ENCODE measurements around the gene VGF. TPM values are rescaled to one million over a fixed set of nuclear protein-coding genes. Genes with fewer than 3 reads are reported as not detected.

VGF gene
- total RNA-seq, 2 donors from 2014 or later, result not detected

DNA sequence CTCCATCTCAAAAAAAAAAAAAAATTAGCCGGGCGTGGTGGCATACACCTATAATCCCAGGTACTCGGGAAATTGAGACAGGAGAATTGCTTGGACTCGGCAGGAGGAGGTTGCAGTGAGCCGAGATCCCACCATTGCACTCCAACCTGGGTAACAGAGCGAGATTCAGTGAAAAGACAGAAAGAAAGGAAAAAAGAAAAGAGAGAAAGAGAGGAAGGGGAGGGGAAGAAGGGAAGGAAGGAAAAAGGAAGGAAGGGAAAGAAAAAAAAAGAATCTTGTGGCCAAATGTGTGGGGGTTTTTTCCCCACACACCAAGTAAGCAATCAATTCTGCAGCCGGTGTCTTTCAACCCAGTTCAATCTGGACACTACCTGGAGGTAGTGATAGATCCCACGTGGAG lies 23.7 kb upstream of the VGF start:
- DNase-seq (ENCODE audit: low spot score), result no peak
- intact Hi-C loops (cut with DNase I), result no loop called here

DNA sequence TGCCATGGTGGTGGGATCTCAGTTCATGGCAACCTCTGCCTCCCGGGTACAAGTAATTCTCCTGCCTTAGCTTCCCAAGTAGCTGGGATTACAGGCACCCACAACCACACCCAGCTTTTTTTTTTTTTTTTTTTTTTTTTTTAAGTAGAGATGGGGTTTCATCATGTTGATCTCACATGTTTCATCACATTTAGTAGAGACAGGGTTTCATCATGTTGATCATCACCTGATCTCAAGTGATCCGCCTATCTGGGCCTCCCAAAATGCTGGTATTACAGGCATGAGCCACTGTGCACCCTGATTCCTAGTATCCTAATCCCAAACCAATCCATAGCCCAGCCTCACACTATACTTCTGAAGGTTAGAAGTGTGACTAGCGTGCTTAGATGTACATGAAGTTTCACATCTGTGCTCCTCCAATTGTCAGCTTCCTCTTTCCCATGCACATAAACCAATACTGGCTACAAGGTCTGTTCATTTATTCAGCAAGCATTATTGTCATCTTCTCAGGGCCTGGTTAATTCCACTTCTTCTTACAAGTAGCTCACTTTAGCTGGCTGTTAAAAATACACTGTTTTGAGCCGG lies 21.6 kb upstream of the VGF start:
- DNase-seq (ENCODE audit: low spot score), result no peak
- intact Hi-C loops (cut with DNase I), result no loop called here

DNA sequence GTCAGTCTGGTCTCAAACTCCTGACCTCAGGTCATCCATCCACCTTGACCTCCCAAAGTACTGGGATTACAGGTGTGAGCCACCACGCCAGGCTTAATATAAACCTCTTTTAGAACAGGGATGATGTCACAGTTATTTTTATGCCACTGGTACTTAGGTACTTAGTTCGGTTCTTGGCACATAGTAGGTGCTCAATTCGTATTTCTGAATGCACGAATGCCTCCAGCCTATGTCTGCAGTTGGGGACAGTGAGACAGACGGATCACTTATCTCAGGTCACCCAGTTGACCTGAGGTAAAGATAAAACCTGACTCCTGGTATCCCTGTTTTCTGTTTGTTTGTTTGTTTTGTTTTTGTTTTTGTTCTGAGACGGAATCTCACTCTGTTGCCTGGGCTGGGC lies 20.8 kb upstream of the VGF start:
- intact Hi-C loops (cut with DNase I), result no loop called here
- DNase-seq (ENCODE audit: low spot score), result no peak

DNA sequence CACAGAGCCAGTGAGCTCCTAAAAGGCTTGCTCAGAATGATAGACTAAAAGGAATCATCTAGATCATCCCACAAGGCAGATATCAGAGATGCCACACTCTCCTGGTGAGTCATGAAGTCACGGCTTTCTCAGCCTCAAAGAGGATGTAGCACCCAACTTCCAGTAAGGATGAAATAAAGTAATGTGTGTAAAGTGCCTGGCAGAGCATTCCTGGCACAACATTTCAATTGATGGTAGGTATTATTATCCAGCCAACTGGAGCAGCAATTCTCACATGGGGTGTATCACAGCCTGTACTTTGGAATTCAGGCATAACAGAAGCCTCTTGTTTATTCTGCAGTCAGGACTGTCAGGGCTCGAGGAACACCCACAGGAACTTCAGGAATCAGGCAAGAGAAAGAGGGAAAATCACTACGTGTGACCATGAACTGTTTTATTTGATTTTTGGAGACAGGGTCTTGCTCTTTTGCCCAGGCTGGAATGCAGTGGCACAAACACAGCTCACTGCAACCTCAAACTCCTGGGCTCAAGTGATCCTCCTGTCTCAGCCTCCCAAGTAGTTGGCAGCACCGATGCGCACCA lies 20.0 kb upstream of the VGF start:
- DNase-seq (ENCODE audit: low spot score), result no peak
- intact Hi-C loops (cut with DNase I), result no loop called here

DNA sequence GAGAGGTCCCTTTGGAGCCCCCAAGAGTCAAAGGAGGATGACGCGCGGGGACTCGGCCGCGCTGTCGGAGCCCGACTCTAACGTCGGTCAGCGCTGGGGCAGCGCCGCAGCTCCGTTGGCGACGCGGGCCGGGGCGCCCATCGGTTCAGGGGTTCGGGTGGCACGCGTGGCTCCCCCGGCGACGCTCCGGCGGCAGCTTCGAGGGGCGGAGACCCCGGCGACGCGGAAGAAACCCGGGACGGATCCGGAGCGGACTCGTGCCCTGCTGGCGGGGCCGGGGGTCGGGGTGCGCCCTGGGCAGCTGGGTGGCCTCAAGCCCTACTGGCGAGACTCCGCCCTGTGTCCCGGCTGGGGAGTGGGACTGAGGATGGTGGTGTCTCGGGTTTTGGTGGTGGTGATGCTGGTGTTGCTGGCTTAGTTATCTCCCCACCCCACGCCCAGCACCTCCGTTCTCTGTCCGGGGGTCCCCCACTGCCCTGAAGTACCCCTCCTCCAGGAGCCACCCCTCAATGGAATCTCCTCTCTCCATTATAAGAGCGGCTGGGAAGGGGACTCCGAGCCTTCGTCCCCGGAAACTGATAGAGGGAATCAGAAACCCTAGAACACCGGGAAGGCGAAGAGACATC lies 14.9 kb upstream of the VGF start, which contains the start of gene NAT16:
TSS of gene NAT16 (minus strand) at position 164 of the 626 bp plus-strand sequence. CDS start 5,486 bp downstream, outside the sequence.
- no peak for DNase-seq (ENCODE audit: low spot score)
- intact Hi-C loops (cut with DNase I), result no loop called here

DNA sequence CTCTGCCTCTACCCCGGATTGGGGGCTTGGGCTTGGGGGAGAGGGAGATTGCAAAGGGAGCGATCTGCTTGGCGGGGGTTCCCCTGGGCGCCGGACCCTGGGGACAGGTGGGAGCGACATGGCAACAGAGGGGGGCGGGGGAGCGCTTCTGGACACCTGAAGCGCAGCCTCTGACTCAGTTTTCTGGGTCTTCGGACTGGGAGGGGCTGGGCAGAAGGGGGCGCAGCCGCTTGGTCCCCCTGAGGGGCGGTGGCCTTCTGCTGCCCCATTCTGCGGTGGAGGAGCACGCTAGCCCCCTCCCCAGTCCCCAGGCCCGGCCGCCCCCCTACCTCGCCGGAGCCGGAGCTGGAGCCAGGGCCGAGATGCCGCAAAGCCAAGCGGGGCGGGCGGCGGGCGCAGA lies 14.3 kb upstream of the VGF start:
- DNase-seq (ENCODE audit: low spot score), result no peak
- intact Hi-C loops (cut with DNase I), result no loop called here

DNA sequence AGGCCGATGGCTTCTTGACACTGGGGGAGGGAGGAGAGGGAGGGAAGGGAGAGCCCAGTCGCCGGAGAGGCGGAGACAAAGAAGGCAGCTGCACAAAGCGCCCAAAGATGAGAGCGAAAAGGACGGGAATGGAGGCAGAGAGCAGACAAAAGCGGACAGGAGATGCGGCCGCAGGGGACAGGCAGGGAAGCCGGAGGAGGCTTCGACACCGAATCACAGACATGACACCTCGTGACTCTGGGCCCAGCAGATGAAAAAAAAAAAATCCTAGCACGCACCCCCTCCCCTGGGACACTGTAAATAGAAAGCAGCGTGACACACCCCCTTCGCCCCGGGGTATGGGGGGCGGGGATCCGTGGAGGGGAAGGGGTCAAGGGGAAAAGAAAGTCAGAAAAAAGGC lies 13.7 kb upstream of the VGF start:
- no peak for DNase-seq (ENCODE audit: low spot score)
- intact Hi-C loops (cut with DNase I), result no loop called here

DNA sequence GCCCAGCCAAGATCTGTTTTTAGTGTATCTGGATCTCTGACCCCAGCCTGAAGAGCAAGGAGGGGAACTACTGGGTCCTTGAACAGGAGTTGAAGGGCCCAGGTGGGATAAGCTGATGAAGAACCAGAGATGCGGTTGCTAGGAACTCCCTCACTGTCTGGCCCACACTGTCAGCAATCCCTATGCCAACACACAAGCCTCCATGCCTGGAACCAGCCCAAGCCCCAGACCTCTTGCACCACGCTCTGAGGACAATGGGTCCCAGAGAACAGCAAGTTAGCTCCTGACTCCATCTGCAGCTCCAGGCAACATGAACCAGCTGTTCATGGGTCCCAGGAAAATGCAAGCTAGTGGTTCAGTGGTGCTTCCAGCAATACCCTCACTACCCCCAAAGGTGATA lies 12.3 kb upstream of the VGF start:
- no peak for DNase-seq (ENCODE audit: low spot score)
- intact Hi-C loops (cut with DNase I), result loop anchor here in 1 of 2 donors (1.0 kb wide), 1 partner anchor 110 kb away; no protein-coding TSS in a partner anchor

DNA sequence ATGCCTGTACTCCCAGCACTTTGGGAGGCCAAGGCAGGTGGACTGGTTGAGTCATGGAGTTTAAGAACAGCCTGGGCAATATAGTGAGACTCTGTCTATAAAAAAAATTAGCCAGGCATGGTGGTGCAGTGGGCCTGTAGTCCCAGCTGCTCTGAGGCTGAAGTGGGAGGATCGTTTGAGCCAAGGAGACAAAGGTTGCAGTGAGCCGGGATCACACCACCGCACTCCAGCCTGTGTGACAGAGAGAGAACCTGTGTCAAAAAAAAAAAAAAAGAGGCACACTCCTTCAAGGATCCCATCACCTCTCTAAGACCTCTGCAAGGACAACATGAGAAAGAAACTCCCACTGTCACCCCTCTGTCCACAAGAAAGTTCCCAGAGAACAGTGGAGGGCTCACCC lies 10.3 kb upstream of the VGF start:
- intact Hi-C loops (cut with DNase I), result no loop called here
- no peak for DNase-seq (ENCODE audit: low spot score)

DNA sequence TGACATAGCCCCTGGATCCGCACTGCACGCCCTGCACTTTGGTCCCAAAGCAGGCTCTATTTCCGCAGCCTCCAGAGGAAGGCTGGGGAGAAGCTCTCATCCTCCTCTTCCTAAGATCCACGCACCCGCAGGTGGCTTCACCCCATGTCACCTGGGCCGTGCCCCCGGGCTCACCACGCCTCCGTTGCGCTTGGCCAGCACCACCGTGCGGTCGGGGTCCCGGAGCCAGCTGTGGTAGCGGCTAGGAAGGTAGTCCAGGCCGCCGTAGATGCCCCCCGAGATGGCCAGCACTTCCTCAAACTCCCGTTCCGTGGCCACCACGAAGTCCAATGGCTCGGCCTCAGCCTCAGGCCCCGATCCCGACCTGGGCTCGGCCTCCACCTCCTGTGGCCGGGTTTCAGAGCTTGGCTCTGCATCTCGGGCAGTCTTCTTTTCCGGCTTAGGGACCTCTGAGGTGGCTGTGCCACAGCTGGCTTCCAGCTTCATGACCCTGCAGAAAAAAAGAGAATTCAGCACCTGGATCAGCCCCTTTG lies 9.0 kb upstream of the VGF start:
- intact Hi-C loops (cut with DNase I), result no loop called here
- DNase-seq (ENCODE audit: low spot score), result no peak

DNA sequence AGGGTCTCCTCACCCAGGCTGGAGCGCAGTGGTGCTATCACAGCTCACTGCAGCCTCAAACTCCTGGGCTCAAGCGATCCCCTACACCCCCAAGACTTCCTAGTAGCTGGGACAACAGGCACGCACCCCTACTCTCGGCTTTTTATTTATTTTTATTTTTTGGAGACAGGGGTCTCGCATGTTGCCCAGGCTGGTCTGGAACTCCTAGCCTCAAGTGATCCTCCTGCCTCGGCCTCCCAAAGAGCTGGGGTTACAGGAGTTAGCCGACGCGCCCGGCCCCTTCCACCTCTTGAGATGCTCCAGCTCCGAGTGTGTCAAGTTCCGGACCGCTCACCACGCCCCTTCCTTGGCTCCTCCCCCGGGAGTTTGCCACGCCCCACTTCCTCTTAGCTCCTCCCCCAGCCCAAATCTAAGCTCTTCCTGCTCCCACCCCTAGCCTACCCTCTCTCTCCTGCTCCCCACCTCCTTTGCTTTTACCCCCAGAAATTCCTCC lies 8.4 kb upstream of the VGF start:
- no peak for DNase-seq (ENCODE audit: low spot score)
- intact Hi-C loops (cut with DNase I), result no loop called here

DNA sequence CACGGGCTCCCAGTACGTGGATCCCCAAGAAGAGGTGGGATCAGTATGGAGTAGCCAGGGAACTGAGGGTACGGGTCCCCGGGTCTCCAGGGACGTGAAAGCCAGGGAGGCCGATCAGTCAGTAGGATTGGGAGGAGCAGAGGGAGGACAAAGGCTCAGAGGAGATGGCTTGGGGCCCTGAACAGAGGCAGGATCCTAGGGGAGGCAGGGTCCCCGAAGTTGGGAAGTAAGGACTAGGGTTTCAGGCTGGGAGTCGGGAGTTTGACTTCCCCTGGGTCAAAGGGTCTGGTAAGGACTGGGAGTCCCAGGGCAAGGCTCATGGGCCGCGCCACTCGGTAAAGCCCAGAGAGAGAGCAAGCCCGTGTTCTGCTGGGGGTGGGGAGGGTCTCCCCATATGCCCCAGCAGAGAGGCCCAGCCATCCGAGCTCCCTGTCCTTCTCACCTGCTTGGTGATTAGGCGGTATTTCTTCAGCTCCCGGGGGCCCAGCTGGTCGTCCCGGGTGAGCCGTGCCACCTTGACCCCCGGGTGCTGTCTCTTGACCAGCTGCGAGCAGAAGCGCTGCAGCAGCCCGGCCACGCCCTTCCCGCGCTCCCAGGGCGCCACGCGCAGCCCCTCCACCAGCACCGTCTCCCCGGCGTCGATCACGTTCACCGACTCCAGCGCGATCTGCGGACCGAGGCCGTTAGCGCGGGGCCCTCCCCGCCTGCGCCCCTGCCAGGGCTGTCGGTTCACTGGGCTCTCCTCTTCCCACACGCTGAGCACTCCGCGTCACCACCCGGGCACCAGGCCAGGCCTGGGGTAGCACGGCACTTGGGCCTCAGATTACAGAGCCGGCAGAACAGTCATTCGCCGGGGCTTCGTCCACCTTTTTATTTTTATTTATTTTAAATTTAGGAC lies 7.7 kb upstream of the VGF start:
- DNase-seq (ENCODE audit: low spot score), result no peak
- intact Hi-C loops (cut with DNase I), result no loop called here

DNA sequence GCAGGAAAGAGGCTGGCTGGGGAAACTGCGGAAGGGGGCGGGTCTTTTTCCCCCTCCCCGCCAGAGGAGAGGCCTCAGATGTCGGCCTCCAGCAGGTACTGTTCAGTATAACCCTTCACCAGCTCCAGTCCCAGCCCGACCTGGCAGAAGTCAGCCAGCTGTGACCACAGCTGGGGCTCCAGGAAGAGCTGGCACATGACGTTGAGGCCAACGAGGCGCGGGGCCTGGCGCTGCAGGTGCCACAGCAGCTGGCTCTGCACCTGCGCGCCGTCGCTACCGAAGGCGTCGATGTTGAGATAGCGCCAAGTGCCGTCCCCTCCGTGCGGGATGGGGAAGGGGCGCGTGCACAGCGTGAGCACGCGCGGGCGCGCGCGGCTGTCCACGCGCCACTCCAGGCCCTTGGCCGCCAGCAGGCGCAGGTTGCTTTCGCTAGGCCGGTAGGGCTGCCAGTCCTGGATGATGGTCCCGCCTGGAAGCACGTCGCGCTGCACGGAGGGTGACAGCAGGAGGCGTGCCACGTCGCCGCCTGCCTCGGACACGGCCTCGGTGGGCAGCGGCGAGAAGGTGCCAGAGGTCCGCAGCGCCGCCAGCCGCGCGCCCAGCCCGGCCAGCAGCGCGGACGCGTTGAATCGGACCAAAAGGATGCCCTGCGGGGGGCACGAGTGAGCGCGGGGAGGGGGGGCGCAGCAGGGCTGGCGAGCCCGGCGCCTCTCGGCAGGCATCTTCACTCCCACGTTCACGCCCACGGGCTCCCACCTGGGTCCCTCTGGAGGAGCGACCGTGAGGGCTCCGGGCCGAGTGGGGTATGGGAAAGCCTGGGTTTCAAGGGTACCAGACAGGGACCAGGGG lies 6.9 kb upstream of the VGF start:
- intact Hi-C loops (cut with DNase I), result no loop called here
- no peak for DNase-seq (ENCODE audit: low spot score)

DNA sequence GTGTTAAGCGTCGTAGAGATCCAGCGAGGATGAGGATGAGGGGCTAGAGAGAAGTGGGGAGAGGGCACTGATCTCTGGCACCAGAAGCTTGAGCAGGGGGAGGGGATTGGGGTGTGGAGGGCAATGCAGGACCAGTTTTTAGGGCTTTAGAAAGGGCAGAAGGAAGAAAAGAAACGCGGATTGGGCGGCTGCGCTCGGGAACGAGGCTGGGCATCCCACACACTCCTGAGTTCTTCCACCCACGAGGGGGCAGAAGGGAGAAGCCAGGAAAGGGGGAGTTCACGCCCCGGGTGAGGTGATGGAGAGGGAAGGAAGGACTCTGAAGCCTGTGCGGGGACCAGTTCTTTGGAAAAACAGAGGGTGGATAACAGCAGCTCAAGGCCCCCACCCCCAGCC lies 6.1 kb upstream of the VGF start:
- intact Hi-C loops (cut with DNase I), result no loop called here
- DNase-seq (ENCODE audit: low spot score), result no peak

DNA sequence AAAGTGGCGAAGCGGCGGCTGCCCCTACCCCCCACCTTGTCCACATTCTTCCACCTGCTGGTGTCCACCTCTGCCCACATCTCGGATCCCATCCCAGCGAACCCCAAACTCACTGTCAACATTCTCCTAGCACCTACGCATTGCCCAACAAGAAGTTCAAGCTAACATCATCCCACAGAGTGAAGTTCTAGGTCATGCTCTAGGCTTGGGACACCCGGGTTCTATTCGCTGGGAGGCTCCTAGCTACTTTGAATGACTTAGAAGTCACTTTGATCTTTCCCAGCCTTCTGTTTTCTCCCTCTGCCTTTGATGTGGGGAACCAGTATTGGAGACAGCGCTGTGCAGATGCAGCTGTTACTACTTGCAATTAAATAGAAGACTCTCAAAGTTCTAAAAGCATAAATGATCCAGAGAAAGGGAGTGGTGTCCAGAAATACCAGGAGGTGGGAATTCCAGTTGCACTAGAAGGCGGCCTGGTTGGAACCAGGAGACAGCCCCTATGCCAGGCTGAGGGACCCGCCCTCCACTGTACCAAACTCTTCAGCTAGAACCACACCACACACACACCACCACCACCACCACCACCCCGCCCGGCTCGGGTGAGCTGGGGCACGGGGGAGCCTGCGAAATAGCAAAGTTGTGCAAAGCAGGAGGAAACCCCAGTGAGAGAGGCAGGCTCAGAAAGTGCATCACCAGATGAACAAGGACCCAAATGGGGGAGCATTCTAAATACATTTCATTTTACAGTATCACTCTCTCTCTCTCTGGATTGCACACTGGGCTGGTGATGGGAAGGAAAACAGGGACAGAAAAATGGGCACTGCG lies 5.5 kb upstream of the VGF start:
- intact Hi-C loops (cut with DNase I), result no loop called here
- no peak for DNase-seq (ENCODE audit: low spot score)

DNA sequence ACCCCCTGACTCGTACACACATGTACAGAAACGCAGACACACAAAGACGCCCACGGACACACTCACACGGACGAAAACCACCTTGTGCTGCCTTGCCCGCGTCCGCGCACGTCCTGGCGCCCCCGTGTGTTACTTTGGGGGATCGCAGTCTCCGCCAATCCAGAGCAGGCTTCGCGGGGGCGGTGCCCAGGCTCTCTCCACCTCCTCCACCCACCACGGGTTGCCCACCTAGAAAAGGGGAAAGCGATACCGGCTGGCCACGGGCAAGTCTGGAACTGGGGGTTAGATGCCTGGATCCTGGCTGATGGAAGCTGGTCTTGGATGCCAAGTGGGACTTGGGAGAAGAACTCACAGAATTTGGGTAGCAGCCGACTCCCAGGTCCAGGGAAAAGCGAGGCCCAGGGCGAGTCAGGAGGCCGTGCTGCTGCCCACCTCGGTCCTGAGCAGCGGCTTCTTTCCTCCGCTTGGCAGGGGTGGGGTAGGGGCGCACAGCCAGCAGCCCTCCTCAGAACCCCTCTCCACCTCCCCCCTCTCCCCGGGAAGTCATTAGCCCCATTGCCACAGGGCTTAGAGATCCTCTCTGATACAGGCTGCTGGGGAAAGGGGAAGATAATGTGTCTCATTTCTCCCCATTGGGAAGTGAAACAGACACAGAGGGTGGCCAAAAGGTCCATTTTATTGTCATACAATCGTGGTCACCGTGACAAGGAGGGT lies 4.6 kb upstream of the VGF start:
- peak; percentile 91 for DNase-seq (ENCODE audit: low spot score)
- intact Hi-C loops (cut with DNase I), result loop anchor here in 1 of 2 donors (10.0 kb wide), 1 partner anchor 105 kb away; no protein-coding TSS in a partner anchor
